Measurements from ENCODE around the gene CCDC197.
A peak's percentile ranks its signal among the peaks of the same experiment; 100 is the strongest.

The CCDC197 gene

DNA sequence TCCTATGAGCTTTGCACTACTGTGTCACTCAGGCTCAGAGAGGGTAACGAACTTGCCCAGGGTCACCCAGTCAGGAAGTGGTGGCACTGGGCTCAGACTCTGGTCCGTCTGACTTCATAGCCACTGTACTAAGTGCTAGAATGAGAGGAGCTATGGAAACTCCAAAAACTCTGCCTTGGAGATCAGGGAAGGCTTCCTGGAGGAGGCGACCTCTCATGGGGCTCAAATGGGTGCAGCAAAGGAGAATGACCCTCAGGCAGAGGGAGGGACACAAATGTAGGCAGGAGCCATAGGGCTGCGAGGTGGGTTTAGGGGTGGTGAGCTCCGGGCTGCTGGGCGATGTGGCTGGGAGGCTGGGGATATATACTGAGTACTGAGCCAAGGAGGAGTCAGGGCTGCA is 3.2 kb downstream of the CCDC197 start:
- DNase-seq (ENCODE audit: low read depth) = no peak

DNA sequence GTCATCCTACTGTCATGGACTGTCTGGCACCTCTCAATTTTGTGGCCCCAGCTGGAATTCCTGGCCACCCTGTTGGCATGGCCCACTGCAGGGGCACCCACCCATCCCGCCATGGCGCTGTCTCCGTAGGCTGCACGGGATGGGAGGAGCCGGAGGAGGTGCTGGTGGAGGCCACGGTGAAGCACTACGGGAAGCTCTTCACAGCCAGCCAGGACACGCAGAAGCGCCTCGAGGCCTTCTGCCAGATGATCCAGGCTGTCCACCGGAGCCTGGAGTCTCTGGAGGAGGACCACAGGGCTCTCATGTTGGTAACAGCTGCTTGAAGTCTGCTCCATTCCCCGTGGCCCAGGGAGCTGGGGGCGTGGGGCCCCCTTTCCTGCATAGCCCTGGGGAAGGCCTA is 3.9 kb downstream of the CCDC197 start:
- no peak for DNase-seq (ENCODE audit: low read depth)

GRCh38 chr14:94001501-94002396 is 4.6 kb downstream of the CCDC197 start:
- peak; percentile 55 for DNase-seq (ENCODE audit: low read depth)

GRCh38 chr14:94003397-94003796 is 6.3 kb downstream of the CCDC197 start:
- no peak for DNase-seq (ENCODE audit: low read depth)

DNA sequence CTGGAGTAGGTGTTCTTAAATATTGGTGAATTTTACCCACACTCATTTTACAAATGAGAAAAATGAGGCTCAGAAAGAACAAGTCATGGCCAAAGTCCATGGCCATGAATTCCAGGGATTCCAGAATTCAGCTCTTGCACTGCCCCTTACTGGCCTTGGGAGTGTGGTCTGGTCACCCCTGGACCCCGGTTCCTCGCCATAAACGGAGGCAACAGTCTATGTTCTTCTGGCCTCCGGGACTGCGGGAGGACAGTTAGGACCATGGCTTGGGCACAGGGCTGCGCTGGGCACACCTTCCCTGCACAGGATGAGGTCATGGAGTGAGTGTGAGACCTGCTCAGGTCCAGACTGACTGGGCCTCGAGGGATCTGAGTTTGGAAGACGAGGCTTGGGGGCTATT is 6.9 kb downstream of the CCDC197 start:
- DNase-seq (ENCODE audit: low read depth) = no peak

DNA sequence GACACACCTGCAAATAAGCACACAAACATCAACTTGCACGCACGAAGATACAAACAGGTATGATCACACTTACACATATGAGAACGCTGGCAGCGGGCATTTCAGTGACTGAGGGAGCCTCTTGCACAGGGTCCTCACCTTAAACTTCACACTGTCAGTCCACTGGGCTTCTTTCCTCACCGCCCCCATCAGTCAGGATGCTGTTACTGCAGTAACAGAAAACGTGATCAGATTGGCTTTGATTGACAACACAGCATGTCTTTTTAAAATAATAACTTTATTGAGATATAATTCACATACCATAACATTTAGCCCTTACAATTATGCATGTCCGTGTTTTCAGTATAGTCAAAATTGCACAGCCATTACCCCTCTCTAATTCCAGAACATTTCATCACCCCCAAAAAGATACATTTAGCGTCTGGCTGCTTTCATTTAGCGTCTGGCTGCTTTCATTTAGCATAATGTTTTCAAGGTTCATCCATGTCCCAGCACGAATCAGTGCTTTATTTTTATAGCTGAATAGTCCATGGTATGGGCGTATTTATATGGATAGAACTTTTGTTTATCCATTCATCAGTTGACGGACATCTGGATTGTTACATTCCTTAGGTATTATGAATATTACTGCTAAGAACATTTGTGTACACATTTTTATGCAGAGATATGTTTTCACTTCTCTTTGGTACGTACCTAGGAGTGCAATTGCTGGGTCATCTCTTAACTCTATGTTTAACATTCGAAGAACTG is 8.4 kb downstream of the CCDC197 start:
- DNase-seq (ENCODE audit: low read depth) = no peak

DNA sequence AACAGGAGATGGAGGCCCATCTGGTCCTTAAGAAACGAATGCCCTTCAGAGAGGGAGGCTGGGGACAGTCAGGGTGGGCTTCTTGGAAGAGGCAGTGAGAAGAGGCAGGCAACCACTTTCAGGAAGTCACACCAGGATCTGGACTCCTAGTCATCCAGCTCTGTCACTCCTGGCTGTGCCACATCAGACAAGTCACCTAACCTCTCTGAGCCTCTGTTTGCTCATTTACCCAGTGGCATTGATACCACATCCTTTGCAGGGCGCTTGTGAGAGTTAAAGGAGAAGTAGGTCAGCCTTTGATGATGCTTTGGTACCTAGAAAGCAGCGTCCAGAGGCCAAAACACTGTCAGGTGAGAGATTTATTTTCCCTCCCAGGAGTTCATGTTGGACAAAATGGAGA is 11.1 kb downstream of the CCDC197 start:
- no peak for DNase-seq (ENCODE audit: low read depth)

DNA sequence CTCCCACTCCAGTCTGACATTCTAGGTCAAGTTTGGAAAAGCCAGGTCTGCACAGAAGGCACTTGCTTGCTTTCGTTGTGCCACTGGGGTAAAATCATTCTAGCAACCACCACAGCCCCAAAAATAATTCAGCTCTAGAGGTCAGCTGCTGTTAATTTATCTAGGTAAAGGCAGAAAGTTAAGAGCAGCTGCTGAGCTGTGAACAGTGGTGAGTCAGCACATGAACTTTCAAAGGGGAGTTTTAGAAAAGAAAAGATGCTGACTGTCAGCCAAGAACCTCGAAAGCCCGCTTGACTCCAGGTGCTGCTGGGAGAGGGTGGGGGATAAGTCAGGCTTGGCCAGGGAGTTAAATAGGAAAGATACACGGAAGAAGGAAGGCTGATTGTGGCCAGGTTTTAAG is 12.7 kb downstream of the CCDC197 start:
- no peak for DNase-seq (ENCODE audit: low read depth)

- no peak for DNase-seq (ENCODE audit: low read depth)
Observed at GRCh38 chr14:94010625-94011024, 13.5 kb downstream of the CCDC197 start.

GRCh38 chr14:94011795-94012194 is 14.7 kb downstream of the CCDC197 start:
- DNase-seq (ENCODE audit: low read depth) = no peak

DNA sequence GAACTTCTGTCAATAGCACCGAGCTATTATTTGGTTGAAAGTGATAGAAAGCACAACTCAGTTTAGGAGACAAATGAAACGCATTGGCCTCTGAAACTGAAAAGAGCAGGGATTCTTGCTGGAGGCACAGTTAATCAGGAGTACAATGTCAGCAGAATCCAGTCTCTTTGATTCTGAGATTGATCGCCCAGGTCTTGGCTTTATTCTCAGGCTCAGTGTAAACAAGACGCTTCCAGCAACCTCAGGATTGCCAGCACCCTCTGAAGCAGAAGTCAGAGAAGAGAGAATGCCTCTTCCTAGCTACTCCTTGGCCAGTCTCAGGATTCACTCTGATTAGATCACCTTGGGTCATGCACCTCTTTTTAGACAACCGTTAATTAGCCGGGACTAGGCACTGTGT is 17.3 kb downstream of the CCDC197 start:
- no peak for DNase-seq (ENCODE audit: low read depth)

DNA sequence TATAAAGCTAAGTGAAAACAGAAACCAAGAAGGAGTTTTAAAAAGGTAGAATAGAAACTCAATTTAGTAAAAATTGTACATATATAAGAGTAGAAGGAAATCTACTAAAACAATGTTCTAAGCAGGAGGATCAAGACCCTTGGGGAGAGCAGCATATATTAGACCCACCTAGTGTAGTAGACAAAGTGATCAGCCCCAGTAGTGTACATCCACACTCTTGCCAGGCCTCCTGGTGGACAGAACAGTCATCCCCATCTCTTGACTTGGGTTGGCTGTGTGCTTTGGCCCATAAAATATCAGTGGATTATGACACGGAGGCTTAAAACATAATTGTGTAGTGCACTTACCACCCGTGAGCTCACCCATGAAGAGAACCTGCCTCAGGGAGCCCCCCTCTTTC is 18.1 kb downstream of the CCDC197 start:
- DNase-seq (ENCODE audit: low read depth) = no peak

GRCh38 chr14:94016446-94016976 is 19.4 kb downstream of the CCDC197 start:
- DNase-seq (ENCODE audit: low read depth) = no peak

GRCh38 chr14:94018308-94018707 is 21.2 kb downstream of the CCDC197 start:
- DNase-seq (ENCODE audit: low read depth) = no peak

DNA sequence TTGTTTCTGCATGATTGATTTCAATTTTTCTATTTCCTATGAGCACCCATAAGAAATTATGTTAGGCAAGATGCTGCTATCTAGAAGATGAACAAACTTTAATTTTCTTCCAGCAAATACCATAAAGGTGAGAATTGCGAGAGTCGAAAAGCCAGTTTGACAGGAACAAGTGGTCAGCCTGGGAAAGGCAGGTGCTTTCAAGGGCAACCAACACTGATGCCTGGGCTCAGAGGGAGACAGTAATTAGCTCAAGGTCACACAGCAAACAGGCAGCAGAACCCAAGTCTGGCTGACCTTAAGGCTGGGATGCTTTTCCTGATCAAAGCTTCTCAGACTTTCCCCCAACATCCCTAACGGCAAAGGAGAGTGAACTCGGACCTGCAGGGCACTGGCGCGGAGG is 22.2 kb downstream of the CCDC197 start:
- DNase-seq (ENCODE audit: low read depth) = no peak

DNA sequence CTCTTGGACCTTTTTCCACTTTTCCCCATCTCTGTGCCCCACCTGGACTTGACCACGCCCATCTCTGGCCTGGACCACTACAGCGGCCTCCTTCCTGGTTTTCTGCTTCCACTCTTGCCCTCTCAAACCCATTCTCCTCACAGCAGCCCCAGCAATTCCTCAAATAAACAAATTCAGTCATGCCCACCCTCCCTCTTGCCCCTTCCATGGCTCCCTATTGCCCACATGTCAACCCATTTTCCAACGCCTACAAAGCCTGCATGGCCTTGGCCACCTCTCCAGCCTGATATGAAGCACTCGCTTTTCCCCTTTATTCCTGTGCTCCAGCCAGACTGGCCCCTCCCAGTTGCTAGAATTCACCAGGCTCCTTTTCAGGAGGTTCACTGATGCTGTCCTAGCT is 23.2 kb downstream of the CCDC197 start:
- DNase-seq (ENCODE audit: low read depth) = no peak

DNA sequence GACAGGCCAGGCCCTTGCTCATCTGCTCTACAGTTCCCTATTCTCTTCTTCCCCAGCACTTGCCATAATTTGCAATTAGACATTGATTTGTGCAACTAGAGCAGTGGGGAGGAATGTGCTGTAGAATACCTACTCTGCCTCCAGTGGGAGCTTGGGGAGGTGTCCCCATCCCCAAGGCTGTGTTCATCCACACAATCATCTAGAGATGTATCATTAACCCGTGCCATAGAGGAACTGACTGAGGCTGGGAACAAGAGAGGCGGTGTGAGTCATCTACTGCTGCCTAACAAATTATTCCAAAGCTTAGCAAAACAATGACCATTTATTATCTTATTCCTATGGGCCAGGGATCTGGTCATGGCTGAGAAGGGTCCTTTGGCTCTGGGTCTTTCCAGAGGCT is 23.9 kb downstream of the CCDC197 start:
- DNase-seq (ENCODE audit: low read depth) = no peak

GRCh38 chr14:94021416-94022157 is 24.5 kb downstream of the CCDC197 start:
- peak; percentile 21 for DNase-seq (ENCODE audit: low read depth)

DNA sequence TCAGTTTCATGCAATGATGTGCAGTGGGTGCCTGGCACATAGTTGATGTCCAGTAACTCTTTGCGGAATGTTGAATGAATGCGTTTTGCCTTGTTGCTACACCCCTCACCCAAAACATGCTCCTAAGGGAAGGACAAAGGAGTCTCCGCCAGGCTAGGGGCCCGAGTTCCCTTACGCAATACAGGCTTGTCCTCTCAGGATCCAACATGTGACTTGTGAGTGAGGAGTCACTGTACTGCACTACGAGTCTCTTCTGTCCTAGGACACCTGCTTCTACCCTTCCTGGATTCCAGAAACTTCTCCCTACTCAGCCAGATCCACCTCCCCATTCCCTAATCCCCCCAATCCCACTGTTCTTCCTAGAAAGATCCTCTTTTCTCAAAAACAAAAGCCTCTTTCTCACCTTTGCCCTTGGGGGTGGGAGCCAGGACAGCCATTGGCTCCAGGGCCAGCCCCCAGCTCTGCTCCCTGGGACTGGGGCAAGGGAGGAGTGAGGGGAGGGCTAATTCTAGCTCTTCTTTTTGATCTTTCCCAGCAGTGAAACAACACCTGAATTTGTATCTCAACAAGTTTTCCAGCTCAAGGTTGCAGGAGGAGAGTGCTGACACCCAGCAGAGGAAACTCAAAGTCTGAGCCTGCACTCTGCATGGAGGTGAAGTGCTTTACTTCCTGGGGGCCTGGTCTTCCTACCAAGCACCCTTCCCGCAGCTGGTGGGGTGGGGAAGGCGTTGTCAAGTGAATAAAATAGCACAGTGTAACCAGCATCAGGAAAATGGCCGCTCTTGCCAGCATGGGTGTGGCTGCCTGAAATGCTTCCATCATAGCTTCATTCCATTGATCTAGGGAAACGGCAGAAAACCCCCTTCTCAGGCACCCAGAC is 25.7 kb downstream of the CCDC197 start:
- no peak for DNase-seq (ENCODE audit: low read depth)

DNA sequence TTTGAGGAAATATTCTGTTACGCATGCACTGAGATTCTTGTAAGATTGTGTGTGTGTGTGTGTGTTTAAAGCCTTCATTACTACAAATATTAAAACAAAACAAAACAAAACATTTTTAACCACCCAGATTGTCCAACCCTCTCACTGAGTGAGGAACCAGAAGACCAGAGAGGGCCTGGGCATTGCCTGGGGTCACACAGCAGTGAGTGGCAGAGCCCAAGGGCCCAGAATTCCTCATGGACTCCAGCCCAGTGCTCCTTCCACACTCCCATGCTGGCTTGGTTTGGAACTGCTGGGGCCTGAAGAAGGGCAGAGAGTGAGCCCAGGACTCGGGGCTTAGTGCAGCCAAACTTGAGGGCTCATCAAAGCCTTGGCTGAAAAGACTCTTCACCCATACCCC is 27.4 kb downstream of the CCDC197 start:
- DNase-seq (ENCODE audit: low read depth) = no peak

GRCh38 chr14:94025720-94026119 is 28.6 kb downstream of the CCDC197 start:
- no peak for DNase-seq (ENCODE audit: low read depth)

Data from activated T-cell treated with anti-CD3 and anti-CD28 coated beads for 48 hours (primary cell).